ENCODE data around the gene BABAM1.

BABAM1 gene

GRCh38 chr19:17324357-17325114 lies 57.3 kb downstream of the BABAM1 start:
- DNase-seq, result no peak

GRCh38 chr19:17325133-17325532 lies 57.9 kb downstream of the BABAM1 start:
- DNase-seq, result no peak

- DNase-seq, result no peak
Measured at GRCh38 chr19:17325881-17326594, 58.8 kb downstream of the BABAM1 start.

- DNase-seq, result peak; percentile 99
Measured at GRCh38 chr19:17326595-17326966, 59.3 kb downstream of the BABAM1 start.

GRCh38 chr19:17327068-17327653 lies 59.9 kb downstream of the BABAM1 start:
- DNase-seq, result no peak

GRCh38 chr19:17327654-17328516 lies 60.6 kb downstream of the BABAM1 start:
- DNase-seq, result peak; percentile 90

Measured in 8988T (cell line).